C4-2B (cell line): ENCODE data around the gene GNAS-AS1.

ENCODE experiments used
- H3K27ac ChIP-seq: fragments of 450-650 bp; 2 replicates; pipeline ENCODE4 v1.5.1; 2017
- CTCF ChIP-seq: fragments of 450-650 bp; conservative IDR thresholded peaks from 2 replicates; pipeline ENCODE4 v1.5.1; 2017; ENCODE audit warnings: mild to moderate bottlenecking
- ZFX ChIP-seq: fragments of 450-650 bp; IDR thresholded peaks from 2 replicates; pipeline ENCODE4 v1.6.1; 2017

Gene GNAS-AS1

GRCh38 chr20:58819921-58820320 is 30.8 kb downstream of the GNAS-AS1 start:
- TF ChIP-seq CTCF (no peak), ZFX (no peak)
- no peak overlapping the region for H3K27ac ChIP-seq

GRCh38 chr20:58818586-58819285 is 32.0 kb downstream of the GNAS-AS1 start:
- no peak overlapping the region for H3K27ac ChIP-seq
- TF ChIP-seq CTCF (no peak), ZFX (no peak)

- TF ChIP-seq ZFX (no peak), CTCF (no peak)
- H3K27ac ChIP-seq = no peak overlapping the region
Observed at GRCh38 chr20:58817748-58818147, 33.0 kb downstream of the GNAS-AS1 start.

- no peak for TF ChIP-seq ZFX
- TF ChIP-seq CTCF = no peak
- H3K27ac ChIP-seq = no peak overlapping the region
Observed at GRCh38 chr20:58816957-58817651, 33.6 kb downstream of the GNAS-AS1 start.

- H3K27ac ChIP-seq = no peak overlapping the region
- TF ChIP-seq ZFX (no peak), CTCF (no peak)
Observed at GRCh38 chr20:58816051-58816450, 34.7 kb downstream of the GNAS-AS1 start.

GRCh38 chr20:58815448-58815847 is 35.3 kb downstream of the GNAS-AS1 start:
- TF ChIP-seq CTCF = no peak
- TF ChIP-seq ZFX = no peak
- H3K27ac ChIP-seq = no peak overlapping the region

GRCh38 chr20:58813369-58813768 is 37.3 kb downstream of the GNAS-AS1 start:
- no peak for TF ChIP-seq ZFX
- no peak for TF ChIP-seq CTCF
- H3K27ac ChIP-seq = no peak overlapping the region
